Neural progenitor cell (in vitro differentiated cells): Measurements from ENCODE around the gene MRGPRF. TPM values are rescaled to one million over a fixed set of nuclear protein-coding genes. Genes with fewer than 3 reads are reported as not detected.

Source experiments
- DNase-seq: peaks from one replicate; pipeline ENCODE4 v3.0.0-alpha.2; 2016; ENCODE audit warnings: low spot score
- H2AFZ ChIP-seq: fragments of 200-600 bp; sonication (generic); replicated peaks from 2 replicates; pipeline ENCODE4 v1.6.1; 2016; ENCODE audit warnings: antibody characterized with exemption
- H3F3A ChIP-seq: fragments of 200-600 bp; sonication (generic); 2 replicates; pipeline ENCODE4 v1.6.1; 2016; ENCODE audit warnings: antibody characterized with exemption, low read depth
- H3K27ac ChIP-seq: fragments of 200-600 bp; sonication (generic); 2 replicates; pipeline ENCODE4 v1.5.1; 2016; ENCODE audit warnings: mild to moderate bottlenecking
- H3K27me3 ChIP-seq: fragments of 200-600 bp; sonication (generic); 2 replicates; pipeline ENCODE4 v1.6.1; 2016; ENCODE audit warnings: mild to moderate bottlenecking, moderate library complexity
- H3K36me3 ChIP-seq: fragments of 200-600 bp; sonication (generic); 2 replicates; pipeline ENCODE4 v1.5.1; 2016
- H3K4me1 ChIP-seq: fragments of 200-600 bp; sonication (generic); 2 replicates; pipeline ENCODE4 v1.6.1; 2016; ENCODE audit warnings: mixed run types
- H3K4me2 ChIP-seq: fragments of 200-600 bp; sonication (generic); 2 replicates; pipeline ENCODE4 v1.6.1; 2016
- H3K4me3 ChIP-seq: fragments of 200-600 bp; sonication (generic); 2 replicates; pipeline ENCODE4 v1.5.1; 2016
- H3K79me2 ChIP-seq: fragments of 200-600 bp; sonication (generic); 2 replicates; pipeline ENCODE4 v1.6.1; 2016; ENCODE audit warnings: low read depth
- H3K9ac ChIP-seq: fragments of 200-600 bp; sonication (generic); 2 replicates; pipeline ENCODE4 v1.6.1; 2016
- H3K9me3 ChIP-seq: fragments of 200-600 bp; sonication (generic); 2 replicates; pipeline ENCODE4 v1.5.1; 2016; ENCODE audit warnings: low read depth
- H4K20me1 ChIP-seq: fragments of 200-600 bp; sonication (generic); 2 replicates; pipeline ENCODE4 v1.6.1; 2016; ENCODE audit warnings: low read depth
- H3K27ac Mint-ChIP-seq: 3 replicates; pipeline ENCODE4 v1.8.0; 2021; ENCODE audit warnings: mixed read lengths
- H3K27me3 Mint-ChIP-seq: 2 replicates; pipeline ENCODE4 v1.8.0; 2022; ENCODE audit warnings: low read depth, mild to moderate bottlenecking, inconsistent platforms, moderate library complexity, mixed read lengths; ENCODE audit not compliant: insufficient read depth
- H3K36me3 Mint-ChIP-seq: 3 replicates; pipeline ENCODE4 v1.8.0; 2021; ENCODE audit warnings: mixed read lengths
- H3K4me1 Mint-ChIP-seq: 3 replicates; pipeline ENCODE4 v1.8.0; 2021; ENCODE audit warnings: mixed read lengths
- H3K4me3 Mint-ChIP-seq: 3 replicates; pipeline ENCODE4 v1.8.0; 2021; ENCODE audit warnings: mild to moderate bottlenecking, moderate library complexity, mixed read lengths
- H3K9me3 Mint-ChIP-seq: 3 replicates; pipeline ENCODE4 v1.8.0; 2020; ENCODE audit warnings: mixed read lengths
- CTCF ChIP-seq: fragments of 200-600 bp; sonication (generic); IDR thresholded peaks from 2 replicates; pipeline ENCODE4 v1.5.1; 2017; ENCODE audit warnings: antibody characterized with exemption, mild to moderate bottlenecking
- EZH2 ChIP-seq: fragments of 200-600 bp; sonication (generic); IDR thresholded peaks from 2 replicates; pipeline ENCODE4 v1.6.1; 2017; ENCODE audit warnings: antibody characterized with exemption, mild to moderate bottlenecking, moderate library complexity
- EZH2phosphoT487 ChIP-seq: fragments of 200-600 bp; sonication (generic); IDR thresholded peaks from 2 replicates; pipeline ENCODE4 v1.6.1; 2017; ENCODE audit warnings: antibody characterized with exemption
- total RNA-seq: library from RNA; depleted of rRNA; stranded (reverse); fragments of >200 nt; gene quantifications from 2 replicates; pipeline ENCODE4 v1.2.3, GENCODE V29; 2015; ENCODE audit warnings: low replicate concordance

The MRGPRF gene
- total RNA-seq, 1 donor from 2014 or later, result 0.56 TPM

- Histone ChIP-seq H3F3A (no peaks in the 10 kb centered on the region), H3K79me2 (peaks cover 44% of the 10 kb centered on the region), H3K4me1 (peaks cover 12% of the 10 kb centered on the region), H3K4me3 (no peak overlapping the region), H3K27ac (no peak overlapping the region), H4K20me1 (peaks cover 26% of the 10 kb centered on the region), H2AFZ (no peak overlapping the region), H3K9ac (peak overlapping the region; percentile 27), H3K4me2 (no peak overlapping the region), H3K36me3 (no peaks in the 10 kb centered on the region), H3K27me3 (no peaks in the 10 kb centered on the region), H3K9me3 (no peaks in the 10 kb centered on the region)
- H3K36me3 Mint-ChIP-seq, result no peaks in the 10 kb centered on the region
- no peaks in the 10 kb centered on the region for H3K27me3 Mint-ChIP-seq
- peak overlapping the region; percentile 87 for H3K4me3 Mint-ChIP-seq
- no peaks in the 10 kb centered on the region for H3K9me3 Mint-ChIP-seq
- peaks cover 19% of the 10 kb centered on the region for H3K4me1 Mint-ChIP-seq
- H3K27ac Mint-ChIP-seq, result peak overlapping the region; percentile 42
- DNase-seq, result no peak
- TF ChIP-seq CTCF (no peak), EZH2 (no peak)
Observed at GRCh38 chr11:69051381-69052342, 38.6 kb upstream of the MRGPRF start.

- no peak overlapping the region for H3K4me2 ChIP-seq
Observed at GRCh38 chr11:69050592-69051380, 37.7 kb upstream of the MRGPRF start.

GRCh38 chr11:69049490-69049867, 36.4 kb upstream of the MRGPRF start:
- Mint-ChIP-seq H3K27ac (peak overlapping the region; percentile 74), H3K4me1 (peaks cover 23% of the 10 kb centered on the region), H3K4me3 (peak overlapping the region; percentile 87), H3K27me3 (no peaks in the 10 kb centered on the region), H3K9me3 (no peaks in the 10 kb centered on the region), H3K36me3 (no peaks in the 10 kb centered on the region)
- TF ChIP-seq EZH2 (no peak), CTCF (no peak), EZH2phosphoT487 (no peak)
- Histone ChIP-seq H3K27ac (no peak overlapping the region), H2AFZ (no peak overlapping the region), H3K9ac (peak overlapping the region; percentile 60), H3K27me3 (no peaks in the 10 kb centered on the region), H4K20me1 (peaks cover 26% of the 10 kb centered on the region), H3K4me1 (peaks cover 16% of the 10 kb centered on the region), H3K4me2 (peak overlapping the region; percentile 85), H3K79me2 (peaks cover 44% of the 10 kb centered on the region), H3K36me3 (no peaks in the 10 kb centered on the region), H3F3A (no peaks in the 10 kb centered on the region), H3K9me3 (no peaks in the 10 kb centered on the region), H3K4me3 (peak overlapping the region; percentile 90)
- no peak for DNase-seq

More at GRCh38 chr11:69050592-69051380, 37.7 kb upstream of the MRGPRF start:
- no peak overlapping the region for H3K4me3 ChIP-seq
- no peaks in the 10 kb centered on the region for H3K36me3 Mint-ChIP-seq
- no peak overlapping the region for H3K9ac ChIP-seq
- peaks cover 19% of the 10 kb centered on the region for H3K4me1 Mint-ChIP-seq
- no peak for TF ChIP-seq CTCF
- no peak for TF ChIP-seq EZH2phosphoT487
- no peak for TF ChIP-seq EZH2
- peaks cover 26% of the 10 kb centered on the region for H4K20me1 ChIP-seq
- no peak for DNase-seq
- peak overlapping the region; percentile 87 for H3K4me3 Mint-ChIP-seq
- no peaks in the 10 kb centered on the region for H3K27me3 Mint-ChIP-seq
- H3K79me2 ChIP-seq, result peaks cover 44% of the 10 kb centered on the region
- no peaks in the 10 kb centered on the region for H3K27me3 ChIP-seq
- H3K27ac ChIP-seq, result no peak overlapping the region
- no peak overlapping the region for H2AFZ ChIP-seq
- H3K27ac Mint-ChIP-seq, result no peak overlapping the region
- no peaks in the 10 kb centered on the region for H3K36me3 ChIP-seq
- H3F3A ChIP-seq, result no peaks in the 10 kb centered on the region
- H3K9me3 Mint-ChIP-seq, result no peaks in the 10 kb centered on the region
- H3K9me3 ChIP-seq, result no peaks in the 10 kb centered on the region
- H3K4me1 ChIP-seq, result peaks cover 12% of the 10 kb centered on the region
